RWPE2 (cell line): ENCODE measurements around the gene GOLM1.
"Not testable (repeated sequence)": the region's sequence is repeated elsewhere in the genome, so short reads cannot be mapped to it uniquely, and the experiment has no call there.

Experiments used
- ATAC-seq: fragments of 200-7000 bp; cut with Tn5 transposase; 3 replicates; pipeline ENCODE4 v1.9.1; 2021; ENCODE audit warnings: low read depth
- DNase-seq: peaks from one replicate; pipeline ENCODE4 v3.0.0-alpha.2; 2020; ENCODE audit warnings: low spot score
- H3K27ac ChIP-seq: fragments of 450-650 bp; 2 replicates; pipeline ENCODE4 v1.5.1; 2017; ENCODE audit warnings: mild to moderate bottlenecking; ENCODE audit not compliant: poor library complexity, severe bottlenecking
- H3K27me3 ChIP-seq: fragments of 250-450 bp; sonication (Bioruptor Pico); 2 replicates; pipeline ENCODE4 v1.5.1; 2021; ENCODE audit warnings: mild to moderate bottlenecking, moderate library complexity; ENCODE audit not compliant: insufficient read depth, poor library complexity, severe bottlenecking
- H3K36me3 ChIP-seq: fragments of 250-450 bp; sonication (Bioruptor Pico); 2 replicates; pipeline ENCODE4 v1.5.1; 2020; ENCODE audit warnings: low read depth, mild to moderate bottlenecking, moderate library complexity
- H3K4me1 ChIP-seq: fragments of 250-450 bp; sonication (Bioruptor Pico); 2 replicates; pipeline ENCODE4 v1.5.1; 2021; ENCODE audit warnings: mild to moderate bottlenecking, moderate library complexity; ENCODE audit not compliant: insufficient read depth, poor library complexity, severe bottlenecking
- H3K4me3 ChIP-seq: fragments of 250-450 bp; sonication (Bioruptor Pico); 2 replicates; pipeline ENCODE4 v1.5.1; 2021; ENCODE audit warnings: mild to moderate bottlenecking, moderate library complexity; ENCODE audit not compliant: severe bottlenecking
- H3K9me3 ChIP-seq: fragments of 250-450 bp; sonication (Bioruptor Pico); 2 replicates; pipeline ENCODE4 v1.5.1; 2021; ENCODE audit warnings: mild to moderate bottlenecking, moderate library complexity; ENCODE audit not compliant: severe bottlenecking
- TF ChIP-seq, protein P1 (sequence below): fragments of 450-650 bp; IDR thresholded peaks from one replicate; pipeline ENCODE4 v1.5.1; 2017; ENCODE audit warnings: mild to moderate bottlenecking, moderate library complexity; ENCODE audit not compliant: poor library complexity, severe bottlenecking

GOLM1 gene, protein sequence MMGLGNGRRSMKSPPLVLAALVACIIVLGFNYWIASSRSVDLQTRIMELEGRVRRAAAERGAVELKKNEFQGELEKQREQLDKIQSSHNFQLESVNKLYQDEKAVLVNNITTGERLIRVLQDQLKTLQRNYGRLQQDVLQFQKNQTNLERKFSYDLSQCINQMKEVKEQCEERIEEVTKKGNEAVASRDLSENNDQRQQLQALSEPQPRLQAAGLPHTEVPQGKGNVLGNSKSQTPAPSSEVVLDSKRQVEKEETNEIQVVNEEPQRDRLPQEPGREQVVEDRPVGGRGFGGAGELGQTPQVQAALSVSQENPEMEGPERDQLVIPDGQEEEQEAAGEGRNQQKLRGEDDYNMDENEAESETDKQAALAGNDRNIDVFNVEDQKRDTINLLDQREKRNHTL

DNA sequence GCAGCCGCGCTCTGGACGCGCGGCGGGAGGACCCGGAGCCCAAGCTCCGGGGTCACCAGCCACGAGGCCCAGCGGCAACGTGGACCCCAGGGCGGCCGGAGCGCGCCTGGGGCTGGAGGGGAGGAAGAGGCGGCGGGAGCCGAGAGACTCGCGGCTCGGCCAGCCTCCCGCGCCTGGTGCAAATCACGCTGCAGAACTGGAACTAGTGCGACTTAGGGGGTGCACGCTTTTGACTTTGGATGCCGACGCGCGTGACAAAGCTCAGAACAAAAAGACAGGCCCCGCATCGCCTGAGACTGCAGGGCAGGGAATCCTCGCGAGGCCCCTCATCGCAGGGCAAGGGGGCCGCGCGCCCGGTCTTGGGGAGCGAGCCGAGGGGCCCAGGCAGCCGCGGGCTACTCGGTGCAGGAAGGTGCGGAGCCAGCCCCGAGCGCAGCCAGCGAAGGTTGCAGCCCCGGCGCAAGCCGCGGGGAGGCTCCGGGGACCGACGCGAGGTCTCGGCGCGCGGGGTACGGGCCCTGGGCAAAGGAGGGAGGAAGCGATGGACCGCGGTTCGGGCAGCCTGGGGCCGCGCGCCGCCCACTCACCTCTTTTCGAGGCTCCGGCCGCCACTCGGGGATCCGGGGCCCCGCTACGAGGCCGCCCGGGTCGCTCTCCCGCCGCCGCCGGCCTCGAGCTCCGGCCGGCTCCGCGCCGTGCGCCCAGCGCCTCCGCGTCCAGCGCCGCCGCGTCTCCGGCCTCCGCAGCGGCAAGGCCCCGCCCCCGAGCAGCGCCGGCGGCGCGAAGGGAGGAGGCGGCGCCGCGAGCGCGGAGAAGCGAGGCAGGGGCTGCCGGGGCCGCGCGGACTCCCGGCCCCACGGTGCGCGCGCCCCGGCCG, at the start of gene GOLM1:
Gene GOLM1 (minus strand): TSS at position 735 of the 877 bp plus-strand sequence. CDS start 20,238 bp downstream, outside the sequence.
- DNase-seq (no peak), ATAC-seq (peak; percentile 81)
- Histone ChIP-seq H3K9me3 (no peaks in the 10 kb centered on the region), H3K27me3 (no peaks in the 10 kb centered on the region), H3K4me3 (peak within 1 kb of the TSS; percentile 99), H3K27ac (no peak within 1 kb of the TSS), H3K36me3 (no peaks in the 10 kb centered on the region), H3K4me1 (peaks cover 11% of the 10 kb centered on the region)
- TF ChIP-seq, protein P1, sequence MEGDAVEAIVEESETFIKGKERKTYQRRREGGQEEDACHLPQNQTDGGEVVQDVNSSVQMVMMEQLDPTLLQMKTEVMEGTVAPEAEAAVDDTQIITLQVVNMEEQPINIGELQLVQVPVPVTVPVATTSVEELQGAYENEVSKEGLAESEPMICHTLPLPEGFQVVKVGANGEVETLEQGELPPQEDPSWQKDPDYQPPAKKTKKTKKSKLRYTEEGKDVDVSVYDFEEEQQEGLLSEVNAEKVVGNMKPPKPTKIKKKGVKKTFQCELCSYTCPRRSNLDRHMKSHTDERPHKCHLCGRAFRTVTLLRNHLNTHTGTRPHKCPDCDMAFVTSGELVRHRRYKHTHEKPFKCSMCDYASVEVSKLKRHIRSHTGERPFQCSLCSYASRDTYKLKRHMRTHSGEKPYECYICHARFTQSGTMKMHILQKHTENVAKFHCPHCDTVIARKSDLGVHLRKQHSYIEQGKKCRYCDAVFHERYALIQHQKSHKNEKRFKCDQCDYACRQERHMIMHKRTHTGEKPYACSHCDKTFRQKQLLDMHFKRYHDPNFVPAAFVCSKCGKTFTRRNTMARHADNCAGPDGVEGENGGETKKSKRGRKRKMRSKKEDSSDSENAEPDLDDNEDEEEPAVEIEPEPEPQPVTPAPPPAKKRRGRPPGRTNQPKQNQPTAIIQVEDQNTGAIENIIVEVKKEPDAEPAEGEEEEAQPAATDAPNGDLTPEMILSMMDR, result no peak

DNA sequence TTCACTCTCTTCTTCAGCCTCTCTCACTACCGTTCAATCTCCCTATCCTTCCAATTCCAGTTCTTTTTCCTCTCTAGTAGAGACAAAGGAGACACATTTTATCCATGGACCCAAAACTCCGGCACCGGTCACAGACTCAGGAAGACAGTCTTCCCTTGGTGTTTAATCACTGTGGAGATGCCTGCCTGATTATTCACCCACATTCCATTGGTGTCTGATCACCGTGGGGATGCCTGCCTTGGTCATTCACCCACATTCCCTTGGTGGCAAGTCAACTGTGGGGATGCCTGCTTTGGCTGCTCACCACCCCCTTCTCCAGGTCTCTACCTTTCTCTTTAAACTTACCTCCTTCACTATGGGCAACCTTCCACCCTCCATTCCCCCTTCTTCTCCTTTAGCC, 47.3 kb upstream of the GOLM1 start:
- H3K27ac ChIP-seq, H3K9me3 ChIP-seq, H3K36me3 ChIP-seq, H3K4me3 ChIP-seq, ATAC-seq, H3K4me1 ChIP-seq, DNase-seq, H3K27me3 ChIP-seq: not testable (repeated sequence)

DNA sequence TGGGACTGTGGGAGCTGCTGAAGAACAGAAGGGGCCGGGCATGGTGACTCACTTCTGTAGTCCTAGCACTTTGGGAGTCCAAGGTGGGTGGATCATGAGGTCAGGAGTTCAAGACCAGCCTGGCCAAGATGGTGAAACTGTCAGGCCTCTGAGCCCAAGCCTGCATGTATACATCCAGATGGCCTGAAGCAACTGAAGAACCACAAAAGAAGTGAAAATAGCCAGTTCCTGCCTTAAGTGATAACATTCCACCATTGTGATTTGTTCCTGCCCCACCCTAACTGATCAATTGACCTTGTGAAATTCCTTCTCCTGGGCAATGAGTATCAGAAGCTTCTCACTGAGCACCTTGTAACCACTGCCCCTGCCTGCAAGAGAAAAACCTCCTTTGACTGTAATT, 46.6 kb upstream of the GOLM1 start:
- not testable (repeated sequence) for H3K27me3 ChIP-seq, H3K4me3 ChIP-seq, H3K36me3 ChIP-seq, H3K9me3 ChIP-seq, H3K4me1 ChIP-seq, H3K27ac ChIP-seq, ATAC-seq, DNase-seq

DNA sequence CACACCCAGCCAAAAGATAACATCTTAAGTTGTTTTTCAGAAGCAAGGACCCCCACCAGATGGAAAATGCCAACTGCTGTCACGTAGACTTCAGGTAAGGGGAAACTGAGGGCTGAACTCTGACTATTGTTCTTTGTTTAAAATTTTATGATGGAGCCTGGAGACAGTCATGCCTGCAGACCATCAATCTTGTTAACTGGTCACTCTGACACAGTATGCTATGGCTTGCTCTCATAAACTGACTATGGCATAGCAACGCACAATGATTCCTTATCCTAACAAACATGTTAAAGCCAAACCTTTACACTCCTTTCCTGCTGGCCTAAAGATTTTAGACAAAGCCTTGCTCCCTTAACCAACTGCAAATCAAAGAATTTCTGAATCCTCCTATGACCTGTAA, 43.6 kb upstream of the GOLM1 start:
- no peak overlapping the region for H3K27ac ChIP-seq
- no peaks in the 10 kb centered on the region for H3K4me1 ChIP-seq
- H3K9me3 ChIP-seq, result no peaks in the 10 kb centered on the region
- TF ChIP-seq, protein P1, result no peak
- DNase-seq (no peak), ATAC-seq (no peak)
- H3K4me3 ChIP-seq, result no peak overlapping the region
- H3K27me3 ChIP-seq, result no peaks in the 10 kb centered on the region
- no peaks in the 10 kb centered on the region for H3K36me3 ChIP-seq

DNA sequence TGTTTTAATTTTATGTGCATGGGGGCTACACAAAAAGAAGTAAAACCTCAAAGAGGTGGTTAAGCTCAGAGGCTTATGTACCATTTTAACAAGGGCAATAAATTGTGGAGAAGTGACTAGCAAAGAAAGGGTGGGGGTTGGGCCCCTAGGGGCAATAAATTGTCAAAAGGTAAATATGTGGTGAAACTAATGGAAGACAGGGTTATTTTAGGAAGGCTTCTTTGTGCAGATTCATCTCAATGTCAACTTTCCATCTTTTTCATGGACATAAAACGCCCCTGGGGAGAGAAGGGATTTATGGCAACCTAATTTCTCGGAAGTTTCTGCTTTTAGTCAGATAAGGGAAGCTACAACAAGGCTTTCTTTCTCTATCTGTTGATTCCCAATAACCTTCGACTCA, 42.5 kb upstream of the GOLM1 start:
- ATAC-seq, result no peak
- Histone ChIP-seq H3K4me1 (no peaks in the 10 kb centered on the region), H3K4me3 (no peak overlapping the region), H3K9me3 (no peaks in the 10 kb centered on the region), H3K27ac (no peak overlapping the region), H3K27me3 (no peaks in the 10 kb centered on the region), H3K36me3 (no peaks in the 10 kb centered on the region)
- DNase-seq, result no peak
- TF ChIP-seq, protein P1, result no peak
